NCI-H1092 (cell line): ENCODE data around the gene SMIM20.

Source experiments
- DNase-seq: peaks from one replicate; lab custom pipeline; 2025; lab: John Stamatoyannopoulos, UW

The SMIM20 gene

DNA sequence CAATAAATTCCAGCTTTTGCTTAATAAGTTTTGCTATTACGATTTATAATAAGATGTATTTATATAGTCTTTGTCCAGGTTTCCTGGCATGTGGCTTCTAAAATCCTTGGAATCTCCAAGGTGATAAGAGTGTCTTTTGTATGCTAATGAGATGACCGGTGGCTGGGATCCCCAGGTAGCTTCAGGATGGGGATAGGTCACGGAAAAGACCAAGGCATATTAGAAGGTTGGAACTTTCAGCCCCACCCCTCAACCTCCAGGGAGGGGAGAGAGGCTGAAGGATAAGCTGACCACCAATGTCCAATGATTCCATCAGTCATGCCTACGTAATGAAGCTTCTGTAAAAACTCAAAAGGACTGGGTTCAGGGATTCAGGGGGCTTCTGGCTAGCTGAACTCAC lies 41.7 kb downstream of the SMIM20 start:
- DNase-seq, result no peak

- no peak for DNase-seq
Observed at GRCh38 chr4:25956260-25956659, 42.2 kb downstream of the SMIM20 start.

GRCh38 chr4:25958110-25958509 lies 44.1 kb downstream of the SMIM20 start:
- DNase-seq, result no peak

- no peak for DNase-seq
Observed at GRCh38 chr4:25962393-25962792, 48.4 kb downstream of the SMIM20 start.

- DNase-seq, result no peak
Observed at GRCh38 chr4:25965629-25966028, 51.6 kb downstream of the SMIM20 start.

- DNase-seq, result no peak
Observed at GRCh38 chr4:25966171-25966570, 52.2 kb downstream of the SMIM20 start.

GRCh38 chr4:25969374-25970155 lies 55.5 kb downstream of the SMIM20 start:
- no peak for DNase-seq

- no peak for DNase-seq
Observed at GRCh38 chr4:25970226-25970675, 56.2 kb downstream of the SMIM20 start.

GRCh38 chr4:25970691-25971432 lies 56.8 kb downstream of the SMIM20 start:
- no peak for DNase-seq

- no peak for DNase-seq
Observed at GRCh38 chr4:25972366-25972765, 58.3 kb downstream of the SMIM20 start.

DNA sequence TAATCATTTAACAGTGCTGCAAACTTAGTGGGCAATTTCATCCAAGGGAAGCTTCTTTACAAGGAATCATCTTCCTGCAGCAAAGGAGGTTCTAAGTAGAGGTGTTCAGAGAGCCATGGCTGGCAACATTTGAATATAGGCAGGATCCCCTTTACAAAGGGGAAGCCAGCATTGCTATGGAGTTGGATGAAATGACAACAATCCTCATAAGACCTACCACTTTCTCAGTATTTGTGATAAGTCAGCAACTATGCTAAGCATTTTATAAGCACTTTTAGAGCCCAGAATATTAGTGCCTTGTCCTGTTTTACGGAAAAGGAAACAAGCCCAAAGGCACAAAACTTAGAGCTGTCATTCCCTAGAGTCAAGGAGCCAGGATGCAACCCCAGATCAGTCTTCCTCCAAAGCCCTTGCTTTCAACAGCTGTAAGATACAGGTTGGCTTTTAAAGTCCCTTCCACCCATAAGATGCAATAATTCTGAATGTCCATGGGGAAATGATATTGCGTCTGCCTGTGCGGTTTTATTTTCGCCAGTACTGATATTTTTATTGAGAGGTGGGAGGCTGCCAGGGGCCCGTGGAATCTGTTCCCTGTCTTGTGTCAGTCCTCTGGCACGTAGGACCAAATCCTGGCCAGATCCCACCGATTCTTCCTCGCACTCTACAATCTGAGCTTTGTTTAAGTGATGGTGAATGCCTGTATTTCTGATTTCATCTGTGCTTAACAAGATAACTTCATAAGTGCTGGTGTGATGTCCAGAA lies 59.1 kb downstream of the SMIM20 start:
- no peak for DNase-seq

- no peak for DNase-seq
Observed at GRCh38 chr4:25976780-25977179, 62.8 kb downstream of the SMIM20 start.

DNA sequence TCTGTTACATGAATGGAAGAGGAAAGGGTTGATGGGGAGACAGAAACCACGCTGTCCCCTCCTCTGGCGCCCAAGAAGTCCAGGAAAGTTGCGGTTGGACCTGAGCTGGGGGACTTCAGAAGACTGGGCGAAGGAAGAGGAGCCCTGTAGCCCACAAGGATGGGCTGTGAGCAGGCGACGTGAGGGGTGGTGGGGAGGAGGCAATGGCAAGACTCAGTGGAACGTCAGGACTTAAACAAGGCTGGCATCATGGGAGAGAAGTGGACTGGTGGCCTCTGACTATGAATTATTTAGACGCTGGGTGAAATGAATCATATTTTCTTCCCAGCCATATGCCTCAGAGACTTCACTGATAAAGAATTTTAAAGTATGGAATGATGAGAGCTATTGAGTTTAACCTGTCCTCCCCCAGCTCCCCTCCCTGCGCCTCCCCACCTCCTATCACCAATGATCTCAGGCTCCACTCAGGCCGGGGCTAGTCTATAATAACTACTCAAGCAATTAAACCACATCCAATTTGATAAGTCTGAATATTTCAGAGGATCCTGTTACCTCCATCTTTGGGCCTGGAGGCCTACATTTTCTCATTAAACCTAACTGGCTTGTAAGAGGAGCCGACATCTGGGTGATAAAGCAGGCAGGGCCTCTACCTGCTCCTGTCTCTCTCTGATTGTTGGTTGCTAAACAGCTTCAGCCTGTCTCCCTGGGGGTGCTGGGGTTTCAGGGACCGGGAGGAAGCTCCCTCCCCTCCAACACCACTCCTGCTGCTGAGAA lies 63.6 kb downstream of the SMIM20 start:
- DNase-seq, result no peak

- no peak for DNase-seq
Observed at GRCh38 chr4:25978327-25978726, 64.3 kb downstream of the SMIM20 start.
